C1 segment of cervical spinal cord (tissue), 14 donors: ENCODE measurements around the gene HLA-DRB5.
"Not testable (repeated sequence)": the region's sequence is repeated elsewhere in the genome, so short reads cannot be mapped to it uniquely, and the experiment has no call there.

Source experiments
- DNase-seq, 14 donors: peaks; one replicate each; lab custom pipeline; 2025; lab: John Stamatoyannopoulos, UW

The HLA-DRB5 gene

GRCh38 chr6:32517654-32518445 lies 12.2 kb downstream of the HLA-DRB5 start:
- no peak for DNase-seq

DNA sequence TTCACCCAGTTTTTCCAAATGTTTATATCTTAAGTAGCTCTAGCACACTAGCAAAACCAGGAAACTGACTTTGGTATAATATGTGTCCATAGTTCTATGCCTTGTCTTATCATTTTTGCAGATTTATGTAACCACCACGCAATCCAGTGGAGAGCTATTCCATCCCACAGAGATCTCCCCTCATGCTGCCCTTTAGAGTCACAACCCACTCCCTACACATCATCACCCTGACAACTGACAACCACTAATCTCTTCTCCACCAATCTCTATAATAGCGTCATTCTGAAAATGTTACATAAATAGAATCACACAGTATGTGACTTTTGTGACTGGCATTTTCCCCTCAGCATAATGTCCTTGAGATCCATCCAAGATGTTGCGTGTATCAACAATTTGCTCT lies 29.1 kb downstream of the HLA-DRB5 start:
- DNase-seq = no peak

- no peak for DNase-seq
These were observed 37.7 kb downstream of the HLA-DRB5 start for GRCh38 chr6:32492351-32492750.

DNA sequence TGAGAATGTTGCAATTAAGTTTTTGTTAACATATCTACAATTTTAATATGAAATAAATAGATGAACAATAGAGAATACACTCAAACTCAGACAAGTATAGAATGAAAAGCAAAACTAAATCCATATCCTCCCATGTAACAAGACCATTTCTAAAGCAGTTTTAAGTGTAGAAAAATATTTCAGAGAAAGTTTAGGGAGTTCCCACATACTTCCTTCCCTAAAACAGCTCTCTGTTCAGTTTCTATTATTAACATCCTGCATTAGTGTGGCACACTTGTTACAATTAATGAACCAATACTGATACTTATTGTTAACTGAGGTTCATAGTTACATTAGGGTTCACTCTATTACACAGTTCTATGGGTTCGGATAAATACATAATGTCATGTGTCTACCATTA lies 38.4 kb downstream of the HLA-DRB5 start:
- DNase-seq = no peak

DNA sequence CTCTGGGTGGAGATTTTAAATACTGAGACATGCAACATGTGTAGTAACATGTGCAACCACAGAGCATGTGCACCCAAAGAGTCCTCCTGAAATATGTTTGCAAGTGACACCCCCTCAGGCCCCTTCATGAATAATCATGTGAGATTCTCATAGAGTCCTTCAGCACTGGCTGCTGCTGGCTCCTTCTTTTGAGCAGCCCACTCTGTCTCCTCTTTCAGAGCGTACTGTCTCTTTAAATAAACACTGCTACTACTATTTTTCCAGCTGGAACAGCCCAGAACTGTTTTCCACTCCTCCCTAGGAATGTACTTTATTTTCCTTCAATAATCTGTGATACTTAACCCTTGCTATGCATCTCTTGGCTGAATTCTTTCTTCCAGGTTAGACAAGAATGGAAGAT lies 42.0 kb downstream of the HLA-DRB5 start:
- DNase-seq = no peak

DNA sequence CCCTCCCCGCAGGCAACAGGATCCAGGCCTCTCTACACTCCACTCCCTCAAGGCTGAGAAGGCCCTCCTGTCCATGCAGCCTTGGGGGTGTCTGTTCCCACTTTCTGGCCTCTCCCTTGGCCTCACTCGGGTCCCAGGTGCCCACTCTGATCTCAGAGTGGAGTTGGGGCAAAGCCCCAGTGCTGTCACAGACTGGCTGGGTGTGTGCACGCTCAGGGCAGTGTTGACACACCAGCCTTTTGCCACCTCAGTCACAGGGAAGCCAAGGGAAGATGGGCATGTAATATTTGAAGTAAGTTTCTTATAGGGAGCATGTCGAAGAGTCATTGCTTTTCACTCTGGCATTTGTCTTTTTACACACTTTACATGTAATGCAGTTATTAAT lies 45.5 kb downstream of the HLA-DRB5 start:
- no peak for DNase-seq

GRCh38 chr6:32483968-32484613 lies 46.0 kb downstream of the HLA-DRB5 start:
- DNase-seq = no peak

- DNase-seq = no peak
These were observed 54.5 kb downstream of the HLA-DRB5 start for GRCh38 chr6:32475392-32476206.

DNA sequence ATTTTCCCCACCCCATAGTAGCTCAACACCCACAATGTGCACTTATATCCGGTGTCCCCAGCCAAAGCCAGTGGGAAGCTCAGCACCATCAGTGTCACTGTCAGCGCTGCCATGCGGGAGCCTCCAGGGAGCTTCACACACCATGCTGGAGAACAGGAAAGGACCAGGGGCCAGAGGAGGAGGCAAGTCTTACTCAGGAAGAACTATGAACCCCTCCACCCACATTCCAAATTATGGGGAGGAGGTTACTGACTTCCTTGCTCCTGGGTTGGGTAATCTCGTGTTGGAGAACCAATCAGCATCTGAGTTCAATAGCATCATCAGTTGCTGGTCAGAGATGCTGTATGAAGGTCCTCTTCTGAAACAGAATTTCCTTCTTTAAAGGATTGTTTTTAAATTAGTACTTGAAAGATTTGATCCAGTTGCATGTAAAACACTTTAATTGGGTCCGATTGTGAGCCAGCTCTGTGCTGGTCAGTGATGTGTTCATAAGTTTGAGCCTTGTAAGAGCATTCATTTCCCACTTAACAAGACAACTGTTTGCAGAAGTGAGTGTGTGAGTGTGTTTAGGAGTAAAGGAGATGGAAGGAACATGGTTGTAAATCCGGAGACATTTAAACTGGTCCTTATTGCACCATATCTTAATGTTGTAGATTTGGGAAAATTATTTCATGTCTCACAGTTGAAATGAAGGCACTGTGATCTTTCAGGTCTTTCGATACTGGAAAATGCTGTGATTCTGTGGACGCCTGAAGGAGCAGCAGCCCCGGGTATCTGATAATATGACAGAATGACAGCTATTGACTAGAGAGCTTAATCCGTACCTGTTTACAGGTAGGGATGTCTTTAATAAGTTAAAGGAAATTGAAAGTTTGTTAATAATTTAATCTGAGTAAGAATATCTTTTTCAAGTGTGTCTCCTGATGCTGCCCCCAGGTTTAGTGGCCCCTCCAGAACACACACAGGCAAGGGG lies 56.4 kb downstream of the HLA-DRB5 start:
- DNase-seq = peak in 3 of 14 donors; percentile 1 to 15 (median 5)

GRCh38 chr6:32472781-32473375 lies 57.2 kb downstream of the HLA-DRB5 start:
- no peak for DNase-seq

DNA sequence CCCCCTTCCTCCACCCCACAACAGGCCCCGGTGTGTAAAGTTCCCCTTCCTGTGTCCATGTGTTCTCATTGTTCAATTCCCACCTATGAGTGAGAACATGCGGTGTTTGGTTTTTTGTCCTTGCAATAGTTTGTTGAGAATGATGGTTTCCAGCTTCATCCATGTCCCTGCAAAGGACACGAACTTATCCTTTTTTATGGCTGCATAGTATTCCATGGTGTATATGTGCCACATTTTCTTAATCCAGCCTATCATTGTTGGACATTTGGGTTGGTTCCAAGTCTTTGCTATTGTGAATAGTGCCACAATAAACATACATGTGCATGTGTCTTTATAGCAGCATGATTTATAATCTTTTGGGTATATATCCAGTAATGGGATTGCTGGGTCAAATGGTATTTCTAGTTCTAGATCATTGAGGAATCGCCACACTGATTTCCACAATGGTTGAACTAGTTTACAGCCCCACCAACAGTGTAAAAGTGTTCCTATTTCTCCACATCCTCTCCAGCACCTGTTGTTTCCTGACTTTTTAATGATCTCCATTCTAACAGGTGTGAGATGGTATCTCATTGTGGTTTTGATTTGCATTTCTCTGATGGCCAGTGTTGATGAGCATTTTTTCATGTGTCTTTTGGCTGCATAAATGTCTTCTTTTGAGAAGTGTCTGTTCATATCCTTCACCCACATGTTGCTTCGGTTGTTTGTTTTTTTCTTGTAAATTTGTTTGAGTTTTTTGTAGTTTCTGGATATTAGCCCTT lies 62.2 kb downstream of the HLA-DRB5 start:
- not testable (repeated sequence) for DNase-seq
